22Rv1 (cell line): Measurements from ENCODE around the gene LTV1.

Experiments used
- H3K27ac ChIP-seq: fragments of 450-650 bp; 2 replicates; pipeline ENCODE4 v1.5.1; 2017
- ZFX ChIP-seq: fragments of 450-650 bp; IDR thresholded peaks from 2 replicates; pipeline ENCODE4 v1.6.1; 2017; ENCODE audit warnings: antibody characterized with exemption, borderline replicate concordance
- TF ChIP-seq, protein P1 (sequence below): fragments of 450-650 bp; IDR thresholded peaks from 2 replicates; pipeline ENCODE4 v1.5.1; 2017; ENCODE audit warnings: mild to moderate bottlenecking

LTV1 gene

GRCh38 chr6:143807103-143807772 is 35.9 kb upstream of the LTV1 start:
- H3K27ac ChIP-seq: no peak overlapping the region
- TF ChIP-seq, protein P1, sequence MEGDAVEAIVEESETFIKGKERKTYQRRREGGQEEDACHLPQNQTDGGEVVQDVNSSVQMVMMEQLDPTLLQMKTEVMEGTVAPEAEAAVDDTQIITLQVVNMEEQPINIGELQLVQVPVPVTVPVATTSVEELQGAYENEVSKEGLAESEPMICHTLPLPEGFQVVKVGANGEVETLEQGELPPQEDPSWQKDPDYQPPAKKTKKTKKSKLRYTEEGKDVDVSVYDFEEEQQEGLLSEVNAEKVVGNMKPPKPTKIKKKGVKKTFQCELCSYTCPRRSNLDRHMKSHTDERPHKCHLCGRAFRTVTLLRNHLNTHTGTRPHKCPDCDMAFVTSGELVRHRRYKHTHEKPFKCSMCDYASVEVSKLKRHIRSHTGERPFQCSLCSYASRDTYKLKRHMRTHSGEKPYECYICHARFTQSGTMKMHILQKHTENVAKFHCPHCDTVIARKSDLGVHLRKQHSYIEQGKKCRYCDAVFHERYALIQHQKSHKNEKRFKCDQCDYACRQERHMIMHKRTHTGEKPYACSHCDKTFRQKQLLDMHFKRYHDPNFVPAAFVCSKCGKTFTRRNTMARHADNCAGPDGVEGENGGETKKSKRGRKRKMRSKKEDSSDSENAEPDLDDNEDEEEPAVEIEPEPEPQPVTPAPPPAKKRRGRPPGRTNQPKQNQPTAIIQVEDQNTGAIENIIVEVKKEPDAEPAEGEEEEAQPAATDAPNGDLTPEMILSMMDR: no peak
- TF ChIP-seq ZFX: no peak

DNA sequence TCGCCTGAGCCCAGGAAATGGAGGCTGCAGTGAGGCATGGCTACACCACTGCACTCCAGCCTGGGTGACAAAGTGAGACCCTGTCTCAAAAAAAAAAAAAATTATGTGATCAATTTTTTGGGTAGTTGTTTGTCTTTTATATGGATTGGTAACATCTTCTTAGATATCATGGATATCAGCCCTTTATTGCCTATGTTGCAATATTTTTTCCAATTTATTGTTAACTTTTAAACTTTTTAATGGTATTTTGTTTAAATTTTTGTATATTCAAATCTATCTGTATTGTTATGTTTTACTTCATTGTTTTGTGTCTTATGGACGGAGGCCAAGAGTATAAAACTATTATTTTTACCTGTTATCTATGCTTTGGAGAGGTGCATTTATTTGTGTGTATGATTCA is 32.4 kb upstream of the LTV1 start:
- TF ChIP-seq ZFX: no peak
- TF ChIP-seq, protein P1: no peak
- no peak overlapping the region for H3K27ac ChIP-seq

- H3K27ac ChIP-seq: no peak overlapping the region
Observed at GRCh38 chr6:143811501-143812157, 31.5 kb upstream of the LTV1 start.

DNA sequence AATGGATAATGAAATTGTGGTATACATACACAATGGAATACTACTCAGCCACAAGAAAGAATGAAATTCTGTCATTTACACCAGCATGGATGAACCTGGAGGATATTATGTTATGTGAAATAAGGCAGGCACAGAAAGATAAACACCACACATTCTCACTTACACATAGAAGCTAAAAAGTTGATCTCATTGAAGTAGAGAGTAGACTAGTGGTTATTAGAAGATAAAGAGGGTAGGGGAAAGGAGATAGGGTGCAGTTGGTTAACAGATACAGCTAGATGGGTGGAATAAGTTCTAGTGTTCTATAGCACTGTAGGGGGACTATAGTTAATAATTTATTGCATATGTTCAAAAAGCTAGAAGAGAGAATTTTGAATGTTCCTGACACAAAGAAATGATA is 25.5 kb upstream of the LTV1 start:
- no peak for TF ChIP-seq ZFX
- TF ChIP-seq, protein P1: no peak
- H3K27ac ChIP-seq: no peak overlapping the region

More at GRCh38 chr6:143811501-143812157, 31.5 kb upstream of the LTV1 start:
- TF ChIP-seq, protein P1: no peak
- no peak for TF ChIP-seq ZFX

GRCh38 chr6:143821359-143821758 is 21.8 kb upstream of the LTV1 start:
- H3K27ac ChIP-seq: no peak overlapping the region
- TF ChIP-seq, protein P1: no peak
- no peak for TF ChIP-seq ZFX

DNA sequence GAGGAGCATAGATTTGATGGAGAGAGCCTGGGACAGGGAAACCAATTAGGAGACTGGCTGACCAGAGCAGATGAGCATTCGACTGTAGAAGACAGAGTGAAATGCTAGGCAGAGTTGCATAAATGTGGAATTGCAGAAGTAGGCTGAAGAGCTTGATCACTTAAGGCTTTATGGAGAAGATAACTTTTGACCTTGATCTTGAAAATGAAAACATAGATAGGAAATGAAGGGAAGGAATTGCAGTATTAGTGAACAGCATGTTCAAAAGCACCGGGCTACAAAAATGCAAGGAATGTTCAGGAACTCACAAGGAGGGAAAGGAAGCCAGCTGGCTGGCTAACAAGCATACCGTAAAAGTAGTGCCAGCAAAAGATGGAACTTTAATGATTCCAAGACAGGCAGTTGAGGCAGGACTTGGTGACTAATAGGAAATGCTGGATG is 20.5 kb upstream of the LTV1 start:
- no peak for TF ChIP-seq ZFX
- TF ChIP-seq, protein P1: no peak
- no peak overlapping the region for H3K27ac ChIP-seq

DNA sequence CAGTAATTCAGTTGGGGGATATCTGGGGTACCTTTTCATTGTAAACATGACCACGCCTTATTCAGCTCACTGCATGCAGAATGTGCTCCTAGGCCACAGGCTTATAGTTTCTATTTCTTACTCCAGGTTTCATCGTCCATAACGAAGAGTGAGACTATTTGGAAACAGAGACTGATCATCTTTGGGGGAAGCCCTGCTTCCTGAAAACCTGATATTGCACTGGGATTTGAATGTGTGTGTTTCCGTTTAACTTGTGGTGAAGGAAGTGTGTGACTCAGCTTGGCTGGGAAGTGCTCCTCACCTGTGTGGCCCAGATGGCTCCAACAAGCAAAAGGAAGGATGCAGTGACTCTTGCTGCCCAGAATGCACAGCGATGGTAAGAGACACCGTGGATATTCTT is 19.6 kb upstream of the LTV1 start:
- no peak overlapping the region for H3K27ac ChIP-seq

More for the DNA sequence above, 19.6 kb upstream of the LTV1 start:
- no peak for TF ChIP-seq ZFX
- TF ChIP-seq, protein P1: no peak
